Measurements from ENCODE around the gene PARVB.
"Not testable (repeated sequence)": the region's sequence is repeated elsewhere in the genome, so short reads cannot be mapped to it uniquely, and the experiment has no call there.

Gene PARVB

DNA sequence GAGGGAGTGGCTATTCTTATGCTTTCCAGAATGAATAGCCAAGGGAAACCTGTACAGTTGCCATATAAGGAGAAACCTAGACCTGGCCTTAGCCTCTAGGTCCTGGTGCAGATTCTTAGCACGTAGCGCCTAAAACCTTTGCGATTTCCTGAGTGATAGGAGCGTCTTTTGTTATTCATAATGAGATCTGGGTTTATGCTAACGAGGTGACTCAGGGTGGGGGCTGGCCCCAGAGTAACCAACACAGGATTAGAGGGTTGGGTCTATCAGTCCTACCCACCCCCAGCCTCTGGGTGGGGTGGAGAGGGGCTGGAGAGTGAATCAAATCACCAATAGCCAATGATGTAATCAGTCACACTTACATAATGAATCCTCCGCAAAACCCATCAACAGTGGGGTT is 83.2 kb downstream of the PARVB start:
- Histone ChIP-seq H3K4me1 (ENCODE audit: control insufficient read depth in 1 of 2, insufficient read depth in 2 of 2, low read length in 2 of 2) (no peaks in the 10 kb centered on the region), H3K27me3 (ENCODE audit: low read depth, low read length) (no peaks in the 10 kb centered on the region), H3K36me3 (ENCODE audit: control insufficient read depth in 1 of 2, insufficient read depth in 2 of 2, low read length in 2 of 2) (peaks cover 5 to 8% of the 10 kb centered on the region in 2 donors), H3K9me3 (ENCODE audit: control insufficient read depth in 1 of 2, low read length in 2 of 2) (no peaks in the 10 kb centered on the region), H3K4me3 (ENCODE audit: low read depth in 1 of 2, low read length in 2 of 2) (no peak overlapping the region), H3K27ac (ENCODE audit: low read length) (no peak overlapping the region)

DNA sequence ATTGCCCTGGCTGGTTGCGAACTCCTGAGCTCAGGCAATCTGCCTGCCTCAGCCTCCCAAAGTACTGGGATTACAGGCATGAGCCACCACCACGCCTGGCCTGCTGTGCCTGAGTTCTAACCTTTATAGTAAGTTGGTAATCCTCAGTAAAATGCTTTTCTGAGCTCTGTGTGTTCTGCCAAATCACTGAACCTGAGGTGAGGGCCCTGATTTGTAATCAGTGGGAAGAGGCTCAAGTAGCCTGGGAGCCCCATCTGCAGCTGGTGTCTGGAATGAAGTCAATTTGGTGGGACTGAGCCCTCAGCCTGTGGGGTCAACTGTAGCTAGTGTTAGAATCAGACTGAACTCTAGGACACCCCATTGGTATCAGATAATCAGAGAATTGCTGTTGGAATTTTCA is 84.0 kb downstream of the PARVB start:
- no peaks in the 10 kb centered on the region for H3K27me3 ChIP-seq (ENCODE audit: low read depth, low read length)
- H3K36me3 ChIP-seq (ENCODE audit: control insufficient read depth in 1 of 2, insufficient read depth in 2 of 2, low read length in 2 of 2) = peaks cover 5 to 8% of the 10 kb centered on the region in 2 donors
- no peaks in the 10 kb centered on the region for H3K9me3 ChIP-seq (ENCODE audit: control insufficient read depth in 1 of 2, low read length in 2 of 2)
- H3K4me1 ChIP-seq (ENCODE audit: control insufficient read depth in 1 of 2, insufficient read depth in 2 of 2, low read length in 2 of 2) = no peaks in the 10 kb centered on the region
- no peak overlapping the region for H3K4me3 ChIP-seq (ENCODE audit: low read depth in 1 of 2, low read length in 2 of 2)
- no peak overlapping the region for H3K27ac ChIP-seq (ENCODE audit: low read length)

DNA sequence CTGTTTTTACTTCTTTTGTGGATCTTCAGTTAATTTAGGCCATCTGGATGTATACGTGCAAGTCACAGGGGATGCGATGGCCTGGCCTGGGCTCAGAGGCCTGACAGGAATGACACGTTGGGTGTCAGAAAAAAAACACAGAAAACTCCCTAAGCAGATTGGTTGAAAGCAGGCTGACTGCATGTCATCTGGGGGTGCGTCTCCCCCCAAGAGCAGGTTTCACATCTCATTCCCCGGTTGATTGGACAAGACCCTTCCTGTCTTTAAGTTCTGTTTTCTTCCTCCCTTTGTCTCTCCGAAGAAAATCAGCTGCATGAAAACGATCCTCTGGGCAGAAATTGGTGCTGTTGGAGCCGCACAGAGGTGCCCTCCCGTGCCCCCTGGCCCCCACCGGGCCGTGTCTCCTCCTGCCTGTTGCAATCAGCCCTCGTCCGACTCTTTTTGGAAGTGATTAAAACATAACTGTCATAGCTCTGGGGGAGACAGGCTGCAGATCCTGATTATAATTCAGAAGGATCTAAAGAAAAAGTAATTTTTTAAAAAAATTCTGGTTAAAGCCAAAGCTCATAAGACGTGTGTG is 84.8 kb downstream of the PARVB start:
- Histone ChIP-seq H3K9me3 (ENCODE audit: control insufficient read depth in 1 of 2, low read length in 2 of 2) (no peaks in the 10 kb centered on the region), H3K4me3 (ENCODE audit: low read depth in 1 of 2, low read length in 2 of 2) (no peak overlapping the region), H3K27ac (ENCODE audit: low read length) (no peak overlapping the region), H3K27me3 (ENCODE audit: low read depth, low read length) (no peaks in the 10 kb centered on the region), H3K4me1 (ENCODE audit: control insufficient read depth in 1 of 2, insufficient read depth in 2 of 2, low read length in 2 of 2) (no peaks in the 10 kb centered on the region), H3K36me3 (ENCODE audit: control insufficient read depth in 1 of 2, insufficient read depth in 2 of 2, low read length in 2 of 2) (peaks cover 4 to 8% of the 10 kb centered on the region in 2 donors)

DNA sequence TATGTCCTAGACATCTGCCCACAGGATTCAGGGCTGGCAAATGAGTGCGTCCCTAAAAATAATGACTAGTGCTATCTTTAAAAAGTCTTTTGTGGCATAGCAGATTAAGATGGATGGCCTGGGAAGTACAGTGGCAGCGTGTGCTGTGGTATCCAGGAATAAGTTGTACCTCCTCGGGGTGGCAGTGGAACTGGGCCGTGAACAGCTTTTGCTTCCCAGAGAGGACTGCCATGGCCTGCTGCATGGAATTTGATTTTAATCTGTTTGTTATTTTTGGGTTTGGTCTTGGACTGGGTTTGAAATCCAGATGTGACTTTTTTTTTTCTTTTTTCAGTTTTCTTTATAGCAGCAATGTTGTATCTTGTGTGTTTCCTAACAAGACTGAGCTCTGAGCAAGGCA is 85.3 kb downstream of the PARVB start:
- Histone ChIP-seq H3K4me3 (ENCODE audit: low read depth in 1 of 2, low read length in 2 of 2) (no peak overlapping the region), H3K4me1 (ENCODE audit: control insufficient read depth in 1 of 2, insufficient read depth in 2 of 2, low read length in 2 of 2) (no peaks in the 10 kb centered on the region), H3K27ac (ENCODE audit: low read length) (no peak overlapping the region), H3K9me3 (ENCODE audit: control insufficient read depth in 1 of 2, low read length in 2 of 2) (no peaks in the 10 kb centered on the region), H3K36me3 (ENCODE audit: control insufficient read depth in 1 of 2, insufficient read depth in 2 of 2, low read length in 2 of 2) (peaks cover 0 to 7% of the 10 kb centered on the region in 2 donors), H3K27me3 (ENCODE audit: low read depth, low read length) (no peaks in the 10 kb centered on the region)

DNA sequence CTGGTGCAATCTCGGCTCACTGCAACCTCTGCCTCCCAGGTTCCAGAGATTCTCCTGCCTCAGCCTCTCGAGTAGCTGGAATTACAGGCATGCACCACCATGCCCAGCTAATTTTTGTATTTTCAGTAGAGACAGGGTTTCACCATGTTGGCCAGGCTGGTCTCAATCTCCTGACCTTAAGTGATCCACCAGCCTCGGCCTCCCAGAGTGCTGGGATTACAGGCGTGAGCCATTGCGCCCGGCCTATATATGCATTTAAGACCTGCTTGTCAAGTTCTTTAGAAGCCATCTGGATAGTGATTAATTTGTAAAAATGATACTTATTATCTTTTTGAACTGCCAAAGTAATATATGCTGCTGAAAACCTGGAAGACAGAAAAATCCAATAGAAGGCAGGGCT is 86.6 kb downstream of the PARVB start:
- H3K4me3 ChIP-seq (ENCODE audit: low read depth in 1 of 2, low read length in 2 of 2); H3K36me3 ChIP-seq (ENCODE audit: control insufficient read depth in 1 of 2, insufficient read depth in 2 of 2, low read length in 2 of 2); H3K27me3 ChIP-seq (ENCODE audit: low read depth, low read length); H3K27ac ChIP-seq (ENCODE audit: low read length); H3K4me1 ChIP-seq (ENCODE audit: control insufficient read depth in 1 of 2, insufficient read depth in 2 of 2, low read length in 2 of 2); H3K9me3 ChIP-seq (ENCODE audit: control insufficient read depth in 1 of 2, low read length in 2 of 2): not testable (repeated sequence)

DNA sequence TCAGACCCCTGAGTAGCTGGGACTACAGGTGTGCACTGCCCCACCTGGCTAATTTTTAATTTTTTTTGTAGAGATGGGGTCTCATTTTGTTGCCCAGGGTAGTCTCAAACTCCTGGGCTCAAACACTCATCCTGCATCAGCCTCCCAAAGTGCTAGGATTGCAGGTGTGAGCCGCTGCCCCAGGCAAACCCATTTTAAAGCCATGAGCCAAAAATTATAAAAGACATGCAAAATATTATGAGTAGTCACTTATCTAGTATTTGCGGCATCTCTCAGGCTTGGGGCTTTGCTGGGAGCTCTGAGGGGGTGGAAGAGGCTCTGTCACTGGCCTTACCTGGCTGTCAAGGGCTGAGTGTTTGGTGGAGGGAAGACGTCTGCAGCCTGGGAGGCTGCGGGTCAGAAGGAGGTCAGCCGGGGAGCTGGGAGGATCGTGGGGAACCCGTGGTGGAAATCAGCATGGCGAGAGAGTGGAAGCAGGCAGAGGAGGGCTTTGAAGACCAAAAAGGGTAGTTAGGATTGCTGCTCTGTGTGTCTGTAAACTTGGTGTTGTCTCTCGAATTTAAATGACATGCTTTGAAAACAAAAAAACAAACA is 87.6 kb downstream of the PARVB start:
- Histone ChIP-seq H3K36me3 (ENCODE audit: control insufficient read depth in 1 of 2, insufficient read depth in 2 of 2, low read length in 2 of 2) (no peaks in the 10 kb centered on the region), H3K27me3 (ENCODE audit: low read depth, low read length) (no peaks in the 10 kb centered on the region), H3K4me1 (ENCODE audit: control insufficient read depth in 1 of 2, insufficient read depth in 2 of 2, low read length in 2 of 2) (no peaks in the 10 kb centered on the region), H3K27ac (ENCODE audit: low read length) (no peak overlapping the region), H3K4me3 (ENCODE audit: low read depth in 1 of 2, low read length in 2 of 2) (no peak overlapping the region), H3K9me3 (ENCODE audit: control insufficient read depth in 1 of 2, low read length in 2 of 2) (no peaks in the 10 kb centered on the region)

DNA sequence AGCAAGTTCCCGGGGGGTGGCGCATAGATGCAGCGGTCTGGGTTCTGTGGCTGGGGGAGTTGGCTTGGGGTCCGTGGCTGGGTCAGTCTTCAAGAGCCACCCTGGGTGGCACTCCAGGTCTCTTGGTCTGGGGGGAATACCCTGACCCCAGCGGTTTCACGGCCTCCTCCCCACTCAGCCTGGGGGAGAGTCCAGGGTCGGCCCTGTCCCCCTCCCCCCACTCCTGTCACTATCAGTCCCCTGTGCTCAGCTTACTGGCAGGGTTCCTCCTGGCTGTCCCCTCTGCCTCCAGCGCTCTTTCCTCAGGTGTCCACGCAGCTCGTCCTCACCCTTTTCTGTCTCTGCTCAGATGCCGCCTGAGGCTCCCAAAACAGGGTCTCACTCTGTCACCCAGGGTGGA is 88.1 kb downstream of the PARVB start:
- no peaks in the 10 kb centered on the region for H3K9me3 ChIP-seq (ENCODE audit: control insufficient read depth in 1 of 2, low read length in 2 of 2)
- no peak overlapping the region for H3K4me3 ChIP-seq (ENCODE audit: low read depth in 1 of 2, low read length in 2 of 2)
- no peaks in the 10 kb centered on the region for H3K36me3 ChIP-seq (ENCODE audit: control insufficient read depth in 1 of 2, insufficient read depth in 2 of 2, low read length in 2 of 2)
- no peak overlapping the region for H3K27ac ChIP-seq (ENCODE audit: low read length)
- H3K4me1 ChIP-seq (ENCODE audit: control insufficient read depth in 1 of 2, insufficient read depth in 2 of 2, low read length in 2 of 2) = no peaks in the 10 kb centered on the region
- no peaks in the 10 kb centered on the region for H3K27me3 ChIP-seq (ENCODE audit: low read depth, low read length)

DNA sequence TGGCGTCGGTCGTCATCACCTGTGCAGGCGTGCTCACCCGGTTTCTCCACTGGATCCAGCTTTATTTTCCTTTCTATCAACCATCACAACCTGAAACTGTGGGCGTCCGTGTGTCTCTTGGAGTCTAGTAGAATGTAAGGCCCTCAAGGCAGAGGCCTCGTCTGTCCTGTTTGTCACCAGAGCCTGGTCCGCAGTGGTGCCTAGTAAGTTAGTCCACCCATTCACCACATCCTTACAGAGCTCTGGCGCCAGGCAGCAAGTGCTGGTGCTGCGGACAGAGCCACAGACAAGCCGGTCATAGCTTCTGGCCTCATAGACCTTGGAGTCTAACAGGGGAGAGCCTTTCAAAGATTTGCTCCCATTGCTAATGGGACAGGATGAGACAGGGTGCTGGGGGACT is 92.2 kb downstream of the PARVB start:
- Histone ChIP-seq H3K9me3 (ENCODE audit: control insufficient read depth in 1 of 2, low read length in 2 of 2) (no peaks in the 10 kb centered on the region), H3K27ac (ENCODE audit: low read length) (no peak overlapping the region), H3K27me3 (ENCODE audit: low read depth, low read length) (no peaks in the 10 kb centered on the region), H3K36me3 (ENCODE audit: control insufficient read depth in 1 of 2, insufficient read depth in 2 of 2, low read length in 2 of 2) (peaks cover 7 to 11% of the 10 kb centered on the region in 2 donors), H3K4me1 (ENCODE audit: control insufficient read depth in 1 of 2, insufficient read depth in 2 of 2, low read length in 2 of 2) (no peaks in the 10 kb centered on the region), H3K4me3 (ENCODE audit: low read depth in 1 of 2, low read length in 2 of 2) (no peak overlapping the region)

DNA sequence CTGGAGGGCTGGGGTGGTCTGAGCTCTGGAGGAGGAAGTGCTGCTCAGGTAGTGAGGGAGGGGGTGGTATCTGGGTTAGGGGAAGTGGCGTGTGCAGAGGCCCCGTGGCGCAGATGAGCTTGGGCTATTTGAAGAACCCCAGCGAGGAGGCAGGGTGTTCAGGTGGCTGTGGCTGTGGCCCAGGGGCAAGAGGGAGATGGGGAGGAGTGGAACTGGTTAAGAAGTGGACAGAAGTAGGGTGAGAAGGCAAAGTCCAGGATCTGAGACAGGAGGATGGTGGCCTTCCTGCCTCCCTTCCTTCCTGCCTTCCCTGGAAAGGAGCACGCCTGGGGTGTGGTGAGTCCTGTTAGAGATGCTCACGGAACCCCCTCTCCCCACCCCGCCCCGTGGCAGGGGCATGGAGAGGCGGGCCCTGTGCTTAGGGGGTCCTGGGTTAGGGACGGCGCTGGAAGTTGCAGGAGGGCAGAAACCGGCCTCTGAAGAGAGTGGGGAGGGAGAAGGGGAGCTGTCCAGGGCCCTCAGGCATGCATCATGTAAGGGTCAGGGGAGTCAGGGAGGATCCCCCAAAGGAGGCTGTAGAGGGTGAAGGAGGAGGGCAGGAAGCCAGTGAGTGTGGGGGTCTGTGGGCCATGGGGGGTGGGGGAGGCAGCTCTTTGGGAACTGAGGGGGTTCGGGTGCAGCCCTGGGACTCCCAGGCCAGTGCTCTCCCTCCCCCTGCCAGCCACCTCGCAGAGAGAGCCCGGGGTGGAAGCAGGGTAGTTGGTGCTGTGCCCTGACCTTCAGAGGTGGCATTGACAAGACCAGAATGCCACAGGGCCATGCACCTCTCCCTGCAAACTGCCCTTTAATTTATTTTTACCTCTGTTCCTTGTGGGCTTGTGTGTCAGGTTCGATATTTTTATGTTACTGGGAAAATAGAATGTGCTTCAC is 92.9 kb downstream of the PARVB start:
- Histone ChIP-seq H3K27ac (ENCODE audit: low read length) (no peak overlapping the region), H3K27me3 (ENCODE audit: low read depth, low read length) (no peaks in the 10 kb centered on the region), H3K36me3 (ENCODE audit: control insufficient read depth in 1 of 2, insufficient read depth in 2 of 2, low read length in 2 of 2) (peaks cover 7 to 11% of the 10 kb centered on the region in 2 donors), H3K4me3 (ENCODE audit: low read depth in 1 of 2, low read length in 2 of 2) (no peak overlapping the region), H3K4me1 (ENCODE audit: control insufficient read depth in 1 of 2, insufficient read depth in 2 of 2, low read length in 2 of 2) (no peaks in the 10 kb centered on the region), H3K9me3 (ENCODE audit: control insufficient read depth in 1 of 2, low read length in 2 of 2) (no peaks in the 10 kb centered on the region)

DNA sequence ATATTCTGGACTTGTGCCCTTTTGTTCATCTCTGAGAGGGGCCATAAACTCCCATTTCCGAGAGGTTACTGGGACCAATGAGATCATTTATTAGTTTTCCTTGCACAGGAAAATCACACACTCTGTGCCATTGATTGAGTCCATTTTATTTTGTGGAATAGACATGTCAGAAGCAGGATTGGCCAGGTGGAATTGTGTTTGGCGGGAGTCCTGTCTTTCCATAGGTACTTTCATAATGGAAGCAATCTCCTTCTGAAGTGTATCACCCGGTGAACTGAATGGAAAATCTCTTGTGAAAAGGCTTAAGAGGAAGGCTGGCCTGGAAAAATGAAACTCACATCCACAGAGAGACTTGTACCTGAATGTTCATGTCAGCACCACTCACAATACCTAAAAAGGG is 93.6 kb downstream of the PARVB start:
- Histone ChIP-seq H3K4me1 (ENCODE audit: control insufficient read depth in 1 of 2, insufficient read depth in 2 of 2, low read length in 2 of 2) (no peaks in the 10 kb centered on the region), H3K9me3 (ENCODE audit: control insufficient read depth in 1 of 2, low read length in 2 of 2) (no peaks in the 10 kb centered on the region), H3K4me3 (ENCODE audit: low read depth in 1 of 2, low read length in 2 of 2) (no peak overlapping the region), H3K27ac (ENCODE audit: low read length) (no peak overlapping the region), H3K27me3 (ENCODE audit: low read depth, low read length) (no peaks in the 10 kb centered on the region), H3K36me3 (ENCODE audit: control insufficient read depth in 1 of 2, insufficient read depth in 2 of 2, low read length in 2 of 2) (peaks cover 7 to 11% of the 10 kb centered on the region in 2 donors)

DNA sequence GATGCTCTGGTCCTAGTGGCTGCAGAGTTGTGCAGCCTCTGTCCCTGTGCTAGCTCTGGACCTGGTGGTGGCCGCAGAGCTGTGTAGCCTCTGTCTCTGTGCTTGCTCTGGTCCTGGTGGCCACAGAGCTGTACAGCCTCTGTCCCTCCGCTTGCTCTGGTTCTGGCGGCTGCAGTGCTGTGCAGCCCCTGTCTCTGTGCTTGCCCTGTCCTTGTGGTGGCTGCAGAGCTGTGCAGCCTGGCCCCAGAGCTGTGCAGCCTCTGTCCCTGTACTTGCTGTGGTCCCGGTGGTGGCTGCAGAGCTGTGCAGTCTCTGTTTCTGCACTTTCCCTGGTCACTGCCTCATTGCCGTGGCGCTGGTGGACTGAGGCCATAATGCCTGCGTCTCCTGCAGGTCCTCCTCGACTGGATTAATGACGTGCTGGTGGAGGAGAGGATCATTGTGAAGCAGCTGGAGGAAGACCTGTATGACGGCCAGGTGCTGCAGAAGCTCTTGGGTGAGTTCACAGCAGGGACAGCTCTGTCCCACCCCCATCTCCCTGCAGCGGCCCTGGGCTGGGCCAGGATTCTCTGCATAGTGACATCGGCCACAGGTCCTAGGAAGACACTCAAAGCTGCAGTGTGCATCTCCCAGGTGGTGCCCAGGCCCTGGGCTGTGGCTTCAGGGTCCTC is 94.7 kb downstream of the PARVB start:
- Histone ChIP-seq H3K27ac (ENCODE audit: low read length) (no peak overlapping the region), H3K36me3 (ENCODE audit: control insufficient read depth in 1 of 2, insufficient read depth in 2 of 2, low read length in 2 of 2) (peaks cover 11 to 14% of the 10 kb centered on the region in 2 donors), H3K27me3 (ENCODE audit: low read depth, low read length) (no peaks in the 10 kb centered on the region), H3K4me3 (ENCODE audit: low read depth in 1 of 2, low read length in 2 of 2) (no peak overlapping the region), H3K9me3 (ENCODE audit: control insufficient read depth in 1 of 2, low read length in 2 of 2) (no peaks in the 10 kb centered on the region), H3K4me1 (ENCODE audit: control insufficient read depth in 1 of 2, insufficient read depth in 2 of 2, low read length in 2 of 2) (no peaks in the 10 kb centered on the region)

Measured in muscle layer of duodenum (tissue), 2 donors.